Measurements from ENCODE around the gene ARID1B. TPM values are rescaled to one million over a fixed set of nuclear protein-coding genes. Genes with fewer than 3 reads are reported as not detected.

Gene ARID1B
- total RNA-seq, 1 experiment from 2014 or later, result 15.5 TPM

- DNase-seq (ENCODE audit: extremely low read depth, low read depth), result no peak
Observed at GRCh38 chr6:157166784-157167183, 389.6 kb downstream of the ARID1B start.

- DNase-seq (ENCODE audit: extremely low read depth, low read depth), result no peak
Observed at GRCh38 chr6:157167837-157168236, 390.7 kb downstream of the ARID1B start.

- no peak for DNase-seq (ENCODE audit: extremely low read depth, low read depth)
Observed at GRCh38 chr6:157168471-157168870, 391.3 kb downstream of the ARID1B start.

GRCh38 chr6:157169226-157169625 lies 392.0 kb downstream of the ARID1B start:
- no peak for DNase-seq (ENCODE audit: extremely low read depth, low read depth)

GRCh38 chr6:157169656-157170055 lies 392.5 kb downstream of the ARID1B start:
- no peak for DNase-seq (ENCODE audit: extremely low read depth, low read depth)

- DNase-seq (ENCODE audit: extremely low read depth, low read depth), result no peak
Observed at GRCh38 chr6:157170535-157170934, 393.4 kb downstream of the ARID1B start.

GRCh38 chr6:157171801-157172200 lies 394.6 kb downstream of the ARID1B start:
- no peak for DNase-seq (ENCODE audit: extremely low read depth, low read depth)

- no peak for DNase-seq (ENCODE audit: extremely low read depth, low read depth)
Observed at GRCh38 chr6:157172231-157172701, 395.1 kb downstream of the ARID1B start.

GRCh38 chr6:157172830-157173536 lies 395.8 kb downstream of the ARID1B start:
- no peak for DNase-seq (ENCODE audit: extremely low read depth, low read depth)

- no peak for DNase-seq (ENCODE audit: extremely low read depth, low read depth)
Observed at GRCh38 chr6:157173776-157174175, 396.6 kb downstream of the ARID1B start.

GRCh38 chr6:157174731-157175130 lies 397.6 kb downstream of the ARID1B start:
- no peak for DNase-seq (ENCODE audit: extremely low read depth, low read depth)

GRCh38 chr6:157177731-157178336 lies 400.7 kb downstream of the ARID1B start:
- DNase-seq (ENCODE audit: extremely low read depth, low read depth), result no peak

GRCh38 chr6:157181649-157182048 lies 404.5 kb downstream of the ARID1B start:
- DNase-seq (ENCODE audit: extremely low read depth, low read depth), result no peak

GRCh38 chr6:157182503-157183264 lies 405.5 kb downstream of the ARID1B start:
- no peak for DNase-seq (ENCODE audit: extremely low read depth, low read depth)

- DNase-seq (ENCODE audit: extremely low read depth, low read depth), result peak; percentile 25
Observed at GRCh38 chr6:157184202-157185015, 407.2 kb downstream of the ARID1B start.

- DNase-seq (ENCODE audit: extremely low read depth, low read depth), result no peak
Observed at GRCh38 chr6:157185171-157185570, 408.0 kb downstream of the ARID1B start.

- no peak for DNase-seq (ENCODE audit: extremely low read depth, low read depth)
Observed at GRCh38 chr6:157185986-157186385, 408.8 kb downstream of the ARID1B start.

- DNase-seq (ENCODE audit: extremely low read depth, low read depth), result no peak
Observed at GRCh38 chr6:157186785-157187181, 409.6 kb downstream of the ARID1B start.

- no peak for DNase-seq (ENCODE audit: extremely low read depth, low read depth)
Observed at GRCh38 chr6:157187182-157188083, 410.3 kb downstream of the ARID1B start.

GRCh38 chr6:157188213-157188612 lies 411.0 kb downstream of the ARID1B start:
- no peak for DNase-seq (ENCODE audit: extremely low read depth, low read depth)
